T-cell (primary cell): Measurements from ENCODE around the gene LYST. TPM values are rescaled to one million over a fixed set of nuclear protein-coding genes. Genes with fewer than 3 reads are reported as not detected.

Experiments used
- ATAC-seq, 4 experiments: fragments of 200-7000 bp in 3 of 4; fragments of 150-1000 bp in 1 of 4; cut with Tn5 transposase; replicated peaks in 1 of 4; 1 replicate in 3 of 4; 2 replicates in 1 of 4; pipeline ENCODE4 v1.10.0; 2021; ENCODE audit warnings: moderate library complexity in 3 of 4, mild to moderate bottlenecking in 2 of 4, moderate number of reproducible peaks in 1 of 4
- CTCF ChIA-PET, 2 donors: fragments of 300-600 bp; sonication (Branson Sonifier 250); formaldehyde crosslinking; loops; one replicate each; lab custom pipeline; 2022; ENCODE audit warnings: antibody characterized with exemption in 2 of 2; lab: Charles Lee
- POLR2A ChIA-PET, 2 donors: fragments of 300-600 bp; sonication (Branson Sonifier 250); formaldehyde crosslinking; loops; one replicate each; lab custom pipeline; 2022; ENCODE audit warnings: antibody characterized with exemption in 2 of 2; lab: Charles Lee
- DNase-seq, 35 experiments: peaks; one replicate each; pipeline versions ENCODE4 v3.0.0 to v3.0.0-alpha.2; 2013 to 2023
- H3K27ac ChIP-seq: one replicate; pipeline ENCODE4 v1.5.1; 2013; ENCODE audit warnings: low read length
- H3K27me3 ChIP-seq, 2 experiments: replicated peaks in 1 of 2; 1 replicate in 1 of 2; 2 replicates in 1 of 2; pipeline versions ENCODE4 v1.6.1 to v1.7.0; 2013; ENCODE audit warnings: low read length in 1 of 2, mixed read lengths in 1 of 2; ENCODE audit not compliant: control insufficient read depth in 2 of 2, insufficient read depth in 2 of 2; ENCODE audit errors: extremely low read depth in 1 of 2
- H3K36me3 ChIP-seq, 2 donors: 1 replicate in 1 of 2; 2 replicates in 1 of 2; pipeline versions ENCODE4 v1.6.1 to v1.7.0; 2013; ENCODE audit warnings: low read length in 1 of 2; ENCODE audit not compliant: control insufficient read depth in 2 of 2, insufficient read depth in 1 of 2; ENCODE audit errors: extremely low read depth in 1 of 2
- H3K4me1 ChIP-seq, 2 experiments: 1 replicate in 1 of 2; 2 replicates in 1 of 2; pipeline versions ENCODE4 v1.6.1 to v1.7.0; 2013; ENCODE audit warnings: low read length in 2 of 2, mixed read lengths in 1 of 2; ENCODE audit not compliant: insufficient read depth in 2 of 2, control insufficient read depth in 1 of 2; ENCODE audit errors: extremely low read depth in 1 of 2
- H3K4me3 ChIP-seq, 2 donors: 1 replicate in 1 of 2; 2 replicates in 1 of 2; pipeline versions ENCODE4 v1.5.1 to v1.7.0; 2013; ENCODE audit warnings: mild to moderate bottlenecking in 2 of 2, low read length in 1 of 2, moderate library complexity in 1 of 2; ENCODE audit not compliant: control insufficient read depth in 1 of 2; ENCODE audit errors: extremely low read depth in 1 of 2
- H3K9me3 ChIP-seq: 2 replicates; pipeline ENCODE4 v1.7.0; 2013
- H3K27ac Mint-ChIP-seq, 2 donors: one replicate each; pipeline ENCODE4 v1.8.0; 2020 to 2021; ENCODE audit warnings: mild to moderate bottlenecking in 2 of 2, mixed read lengths in 2 of 2
- H3K27me3 Mint-ChIP-seq, 2 donors: one replicate each; pipeline ENCODE4 v1.8.0; 2021 to 2022; ENCODE audit warnings: mixed read lengths in 2 of 2
- H3K36me3 Mint-ChIP-seq: one replicate; pipeline ENCODE4 v1.8.0; 2021; ENCODE audit warnings: mixed read lengths
- H3K4me1 Mint-ChIP-seq, 3 donors: one replicate each; pipeline ENCODE4 v1.8.0; 2020 to 2022; ENCODE audit warnings: mixed read lengths in 3 of 3, mild to moderate bottlenecking in 1 of 3
- H3K4me3 Mint-ChIP-seq, 3 donors: one replicate each; pipeline ENCODE4 v1.8.0; 2020 to 2022; ENCODE audit warnings: mild to moderate bottlenecking in 3 of 3, mixed read lengths in 3 of 3, moderate library complexity in 3 of 3
- H3K9me3 Mint-ChIP-seq, 3 donors: one replicate each; pipeline ENCODE4 v1.8.0; 2020 to 2022; ENCODE audit warnings: mixed read lengths in 3 of 3
- WGBS: methylation state at CpG from one replicate; pipeline ENCODE4 v1.1.5; 2013; ENCODE audit warnings: missing lambda C conversion rate; ENCODE audit not compliant: insufficient coverage; 5-methylcytosine and 5-hydroxymethylcytosine counted together
- total RNA-seq, 35 experiments: library from RNA in 6 of 35; stranded (reverse) in 6 of 35; fragments of 120-200 nt in 1 of 35; gene quantifications; one replicate each; pipeline versions ENCODE4 v1.2.1 to v1.2.4 and lab custom pipeline; 2013 to 2026

Gene LYST
- total RNA-seq, 5 donors from 2014 or later (not counting 1 experiment from before 2014, with no cell fraction given) = 19.7 to 37.9 (median 29.1) TPM

GRCh38 chr1:235858766-235859165, 7.9 kb downstream of the LYST start:
- WGBS = 22% methylated on average over 1 of the region's 1 CpG
- Mint-ChIP-seq H3K27ac (no peak overlapping the region), H3K9me3 (no peaks in the 10 kb centered on the region), H3K36me3 (peaks cover 9% of the 10 kb centered on the region), H3K4me3 (no peak overlapping the region), H3K4me1 (peaks cover 25 to 49% (median 38%) of the 10 kb centered on the region in 3 donors), H3K27me3 (no peaks in the 10 kb centered on the region)
- ATAC-seq (no peak), DNase-seq (no peak)
- Histone ChIP-seq H3K36me3 (no peaks in the 10 kb centered on the region), H3K4me1 (peaks cover 5 to 19% of the 10 kb centered on the region in 2 experiments), H3K9me3 (no peaks in the 10 kb centered on the region), H3K4me3 (no peak overlapping the region), H3K27me3 (no peaks in the 10 kb centered on the region), H3K27ac (peak overlapping the region; percentile 31)
- ChIA-PET CTCF (interaction anchor here (0.6 to 2.0 kb wide), 4 partner anchors 9 to 113 kb away, joined by 4 to 7 read pairs (median 6); no protein-coding TSS in a partner anchor), POLR2A (no interaction called here)

GRCh38 chr1:235857756-235858155, 8.9 kb downstream of the LYST start:
- CTCF ChIA-PET = interaction anchor here (0.6 to 2.0 kb wide), 5 partner anchors 8 to 719 kb away, joined by 3 to 7 read pairs (median 4); partner anchors contain the start of gene LYST (in 1 of the 2)
- H3K4me3 ChIP-seq = no peak overlapping the region
- POLR2A ChIA-PET = interaction anchor here in 1 of 2 donors (1.4 kb wide), 1 partner anchor 41 kb away, joined by 5 read pairs; no protein-coding TSS in a partner anchor
- WGBS = 0% methylated on average over 1 of the region's 2 CpGs
- no peaks in the 10 kb centered on the region for H3K27me3 Mint-ChIP-seq
- H3K9me3 Mint-ChIP-seq = no peaks in the 10 kb centered on the region
- no peak overlapping the region for H3K4me3 Mint-ChIP-seq
- ATAC-seq (no peak), DNase-seq (no peak)
- no peaks in the 10 kb centered on the region for H3K9me3 ChIP-seq
- peaks cover 25 to 43% (median 28%) of the 10 kb centered on the region in 3 donors for H3K4me1 Mint-ChIP-seq
- peaks cover 9% of the 10 kb centered on the region for H3K36me3 Mint-ChIP-seq
- H3K27ac Mint-ChIP-seq = no peak overlapping the region
- H3K4me1 ChIP-seq = peaks cover 5 to 18% of the 10 kb centered on the region in 2 experiments
- H3K27me3 ChIP-seq = no peaks in the 10 kb centered on the region
- H3K27ac ChIP-seq = no peak overlapping the region
- no peaks in the 10 kb centered on the region for H3K36me3 ChIP-seq

GRCh38 chr1:235855811-235856429, 10.8 kb downstream of the LYST start:
- H3K4me1 ChIP-seq = peaks cover 5 to 15% of the 10 kb centered on the region in 2 experiments
- CTCF ChIA-PET = interaction anchor here (0.6 to 1.1 kb wide), 4 partner anchors 13 to 116 kb away, joined by 3 to 5 read pairs (median 4); no protein-coding TSS in a partner anchor
- Mint-ChIP-seq H3K4me3 (no peak overlapping the region), H3K27ac (no peak overlapping the region), H3K4me1 (peaks cover 26 to 39% (median 28%) of the 10 kb centered on the region in 3 donors), H3K36me3 (peaks cover 9% of the 10 kb centered on the region), H3K27me3 (no peaks in the 10 kb centered on the region), H3K9me3 (no peaks in the 10 kb centered on the region)
- H3K9me3 ChIP-seq = no peaks in the 10 kb centered on the region
- no peak overlapping the region for H3K4me3 ChIP-seq
- peak overlapping the region; percentile 14 for H3K27ac ChIP-seq
- WGBS = no CpG with 5 or more reads among the region's 1 CpG
- ATAC-seq (peak in 1 of 4 experiments; percentile 53), DNase-seq (no peak)
- no peaks in the 10 kb centered on the region for H3K27me3 ChIP-seq
- POLR2A ChIA-PET = interaction anchor here (0.6 to 1.3 kb wide), 5 partner anchors 7 to 351 kb away, joined by 3 to 4 read pairs (median 3); partner anchors contain the start of gene LYST (in 1 of the 2)
- no peaks in the 10 kb centered on the region for H3K36me3 ChIP-seq

GRCh38 chr1:235854347-235854746, 12.4 kb downstream of the LYST start:
- H3K27ac Mint-ChIP-seq = no peak overlapping the region
- ChIA-PET CTCF (no interaction called here), POLR2A (interaction anchor here in 1 of 2 donors (1.8 kb wide), 1 partner anchor 12 kb away, joined by 5 read pairs; no protein-coding TSS in a partner anchor)
- ATAC-seq (no peak), DNase-seq (no peak)
- H3K9me3 ChIP-seq = no peaks in the 10 kb centered on the region
- H3K9me3 Mint-ChIP-seq = no peaks in the 10 kb centered on the region
- H3K4me1 ChIP-seq = peaks cover 5 to 15% of the 10 kb centered on the region in 2 experiments
- WGBS = no CpG with 5 or more reads among the region's 3 CpGs
- peaks cover 42 to 55% (median 44%) of the 10 kb centered on the region in 3 donors for H3K4me1 Mint-ChIP-seq
- H3K27me3 Mint-ChIP-seq = no peaks in the 10 kb centered on the region
- no peaks in the 10 kb centered on the region for H3K36me3 ChIP-seq
- no peaks in the 10 kb centered on the region for H3K27me3 ChIP-seq
- no peak overlapping the region for H3K27ac ChIP-seq
- H3K36me3 Mint-ChIP-seq = peaks cover 12% of the 10 kb centered on the region
- no peak overlapping the region for H3K4me3 ChIP-seq
- no peak overlapping the region for H3K4me3 Mint-ChIP-seq

- Mint-ChIP-seq H3K9me3 (no peaks in the 10 kb centered on the region), H3K4me3 (no peak overlapping the region), H3K36me3 (peaks cover 12% of the 10 kb centered on the region), H3K4me1 (peaks cover 49 to 62% (median 51%) of the 10 kb centered on the region in 3 donors), H3K27me3 (no peaks in the 10 kb centered on the region), H3K27ac (no peak overlapping the region)
- CTCF ChIA-PET = no interaction called here
- Histone ChIP-seq H3K27me3 (no peaks in the 10 kb centered on the region), H3K4me1 (peaks cover 2 to 13% of the 10 kb centered on the region in 2 experiments), H3K36me3 (no peaks in the 10 kb centered on the region), H3K4me3 (no peak overlapping the region), H3K9me3 (no peaks in the 10 kb centered on the region), H3K27ac (no peak overlapping the region)
- POLR2A ChIA-PET = interaction anchor here (1.1 to 1.8 kb wide), 2 partner anchors 12 kb away, joined by 4 to 5 read pairs; no protein-coding TSS in a partner anchor
- DNase-seq (no peak), ATAC-seq (no peak)
- WGBS = no CpG with 5 or more reads among the region's 7 CpGs
These were observed 13.1 kb downstream of the LYST start for GRCh38 chr1:235853653-235854052.

- H3K27me3 Mint-ChIP-seq = no peaks in the 10 kb centered on the region
- POLR2A ChIA-PET = interaction anchor here (0.6 to 1.8 kb wide), 5 partner anchors 10 to 119 kb away, joined by 3 to 5 read pairs (median 4); no protein-coding TSS in a partner anchor
- peaks cover 12% of the 10 kb centered on the region for H3K36me3 Mint-ChIP-seq
- peaks cover 57 to 67% (median 57%) of the 10 kb centered on the region in 3 donors for H3K4me1 Mint-ChIP-seq
- DNase-seq = no peak
- H3K27ac ChIP-seq = no peak overlapping the region
- CTCF ChIA-PET = no interaction called here
- peaks cover 2 to 10% of the 10 kb centered on the region in 2 experiments for H3K4me1 ChIP-seq
- no peak for ATAC-seq
- H3K27me3 ChIP-seq = no peaks in the 10 kb centered on the region
- no peak overlapping the region for H3K4me3 Mint-ChIP-seq
- H3K9me3 Mint-ChIP-seq = no peaks in the 10 kb centered on the region
- H3K36me3 ChIP-seq = no peaks in the 10 kb centered on the region
- 77% methylated on average over 3 of the region's 3 CpGs for WGBS
- no peaks in the 10 kb centered on the region for H3K9me3 ChIP-seq
- no peak overlapping the region for H3K27ac Mint-ChIP-seq
- H3K4me3 ChIP-seq = no peak overlapping the region
These were observed 13.8 kb downstream of the LYST start for GRCh38 chr1:235852887-235853286.
